GM21723 (cell line): Measurements from ENCODE around the gene CXorf38.

Experiments used
- ATAC-seq: cut with Tn5 transposase; IDR thresholded peaks from one replicate; pipeline ENCODE4 v1.9.1; 2021; ENCODE audit warnings: mild to moderate bottlenecking, moderate library complexity; ENCODE audit not compliant: unreplicated experiment

CXorf38 gene, protein sequence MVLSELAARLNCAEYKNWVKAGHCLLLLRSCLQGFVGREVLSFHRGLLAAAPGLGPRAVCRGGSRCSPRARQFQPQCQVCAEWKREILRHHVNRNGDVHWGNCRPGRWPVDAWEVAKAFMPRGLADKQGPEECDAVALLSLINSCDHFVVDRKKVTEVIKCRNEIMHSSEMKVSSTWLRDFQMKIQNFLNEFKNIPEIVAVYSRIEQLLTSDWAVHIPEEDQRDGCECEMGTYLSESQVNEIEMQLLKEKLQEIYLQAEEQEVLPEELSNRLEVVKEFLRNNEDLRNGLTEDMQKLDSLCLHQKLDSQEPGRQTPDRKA

DNA sequence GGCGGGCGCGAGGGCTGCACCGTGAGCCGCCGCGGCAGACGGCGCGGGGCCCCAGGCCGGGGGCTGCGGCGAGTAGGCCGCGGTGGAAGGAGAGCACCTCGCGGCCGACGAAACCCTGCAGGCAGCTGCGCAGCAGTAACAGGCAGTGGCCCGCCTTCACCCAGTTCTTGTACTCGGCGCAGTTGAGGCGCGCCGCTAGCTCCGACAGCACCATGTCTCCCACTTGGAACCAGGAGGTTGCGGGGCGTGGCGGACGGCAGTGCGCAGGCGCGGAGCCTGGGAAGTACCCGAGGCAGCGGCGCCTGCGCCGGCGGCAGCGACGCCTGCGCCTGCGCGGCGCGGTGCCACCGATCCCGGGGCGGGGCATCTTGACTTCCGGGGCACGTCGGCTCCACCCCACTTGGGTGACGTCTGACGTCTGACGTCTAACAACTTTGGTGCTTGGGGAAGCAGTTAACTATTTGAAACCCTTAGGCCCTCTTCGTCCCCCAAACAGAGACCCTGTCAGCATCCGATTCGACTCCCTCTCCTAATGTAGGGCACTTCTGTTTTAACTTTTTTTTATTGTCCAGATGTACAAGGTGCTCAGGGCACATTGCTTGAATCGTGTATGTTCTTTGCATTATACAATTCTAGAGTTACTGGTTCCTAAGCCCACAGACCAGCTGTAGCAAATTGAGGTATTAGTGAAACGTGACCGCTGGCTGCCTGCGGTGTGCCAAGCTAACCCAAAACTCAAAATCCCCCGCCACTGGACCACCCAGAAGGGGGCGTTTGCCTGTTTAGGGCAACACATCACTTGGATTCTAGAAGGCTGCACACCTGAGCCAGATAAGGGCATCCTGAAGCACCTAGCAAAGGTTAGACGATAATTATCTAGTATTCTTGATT, at the start of gene CXorf38:
Gene CXorf38, minus strand, starts transcription at position 255 of the 891 bp plus-strand sequence. Its CDS starts 41 bp downstream, at position 214.
- peak; percentile 78 for ATAC-seq

DNA sequence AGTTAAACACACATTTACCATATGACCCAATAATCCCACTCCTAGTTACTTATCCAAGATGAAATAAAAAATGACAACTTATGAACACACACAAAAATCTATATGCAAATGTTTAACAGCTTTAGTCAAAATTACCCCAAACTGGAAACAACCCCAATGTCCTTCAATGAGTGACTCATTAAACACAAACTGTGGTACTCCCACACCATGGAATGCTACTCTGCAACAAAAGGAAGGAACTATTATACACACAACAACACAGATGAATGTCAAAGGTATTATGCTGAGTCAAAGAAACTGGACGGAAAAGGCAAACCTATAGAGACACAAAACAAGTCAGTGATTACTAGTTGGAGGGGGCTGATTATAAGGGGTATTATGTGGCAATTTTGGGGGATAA, 47.4 kb upstream of the CXorf38 start:
- ATAC-seq: no peak

- no peak for ATAC-seq
Observed at GRCh38 chrX:40688929-40689328, 41.6 kb upstream of the CXorf38 start.

DNA sequence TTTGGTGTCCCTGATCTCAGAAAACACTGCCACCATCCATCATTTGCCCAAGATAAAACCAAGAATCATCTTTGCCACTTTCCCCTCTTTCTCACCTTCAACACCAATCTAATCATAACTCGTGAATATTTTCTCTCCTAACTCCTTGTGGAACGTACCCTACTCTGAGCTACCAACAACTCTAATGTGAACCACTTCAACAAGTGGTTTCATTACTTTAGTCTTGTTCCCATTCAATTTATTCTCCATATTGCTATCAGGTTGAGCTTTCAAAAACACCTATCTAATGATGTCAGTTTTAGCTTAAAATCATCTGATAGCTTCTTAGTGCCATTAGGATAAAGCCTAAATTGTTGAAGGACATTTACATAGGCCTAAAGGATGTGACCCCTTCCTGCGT, 39.8 kb upstream of the CXorf38 start:
- ATAC-seq: no peak

- ATAC-seq: no peak
Observed at GRCh38 chrX:40685362-40685918, 38.1 kb upstream of the CXorf38 start.

GRCh38 chrX:40684092-40684491, 36.7 kb upstream of the CXorf38 start:
- no peak for ATAC-seq

DNA sequence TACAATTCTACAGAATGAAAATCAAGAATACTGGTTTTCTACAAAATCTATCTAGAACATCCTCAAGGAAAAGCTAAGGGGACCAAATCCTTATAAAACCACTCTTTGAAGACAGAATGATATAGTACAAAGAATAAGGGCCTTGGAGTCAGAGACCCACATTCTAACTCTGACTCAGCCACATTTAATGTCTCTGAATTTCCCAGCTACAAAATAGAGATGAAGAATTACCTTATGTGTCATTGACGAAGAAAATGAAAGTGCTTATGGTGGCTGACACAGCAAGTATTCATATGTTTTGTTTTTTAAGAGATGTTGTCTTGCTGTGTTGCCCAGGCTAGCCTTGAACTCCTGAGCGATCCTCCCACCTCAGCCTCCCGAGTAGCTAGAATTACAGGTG, 35.9 kb upstream of the CXorf38 start:
- ATAC-seq: no peak

GRCh38 chrX:40671126-40671525, 23.8 kb upstream of the CXorf38 start:
- no peak for ATAC-seq

DNA sequence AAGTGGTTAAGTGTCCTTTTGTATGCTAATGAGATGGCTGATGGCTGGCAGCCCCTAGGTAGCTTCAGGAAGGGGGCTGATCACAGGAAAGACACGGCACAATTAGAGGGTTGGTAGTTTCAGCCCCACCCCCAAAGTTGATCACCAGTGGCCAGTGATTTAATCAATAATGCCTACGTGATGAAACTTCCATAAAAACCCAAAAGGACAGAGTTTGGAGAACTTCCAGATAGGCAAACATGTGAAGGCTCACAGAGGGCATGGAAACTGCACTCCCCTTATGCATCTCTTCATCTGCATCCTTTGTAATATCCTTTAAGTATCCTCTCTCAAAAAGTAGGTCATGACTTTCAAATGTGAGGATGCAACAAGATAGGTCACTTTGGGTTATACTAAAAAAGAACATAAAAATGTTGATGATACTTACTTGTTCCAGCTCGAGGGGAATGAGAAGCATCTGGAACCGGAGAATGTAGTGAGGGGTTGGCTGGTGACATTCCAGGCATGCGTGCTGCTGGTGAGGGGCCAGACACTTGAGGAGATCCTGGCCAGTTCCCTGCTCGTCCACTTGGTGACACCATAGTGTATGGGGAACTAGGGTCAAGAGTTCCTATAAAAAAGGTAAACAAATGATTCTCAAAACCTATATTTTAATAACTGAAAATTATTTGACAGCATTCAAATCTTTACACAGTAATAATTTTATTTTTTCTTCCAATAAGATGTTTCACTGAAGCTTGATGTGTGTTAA, 16.7 kb upstream of the CXorf38 start:
- no peak for ATAC-seq

GRCh38 chrX:40663078-40663740, 15.8 kb upstream of the CXorf38 start:
- ATAC-seq: no peak

DNA sequence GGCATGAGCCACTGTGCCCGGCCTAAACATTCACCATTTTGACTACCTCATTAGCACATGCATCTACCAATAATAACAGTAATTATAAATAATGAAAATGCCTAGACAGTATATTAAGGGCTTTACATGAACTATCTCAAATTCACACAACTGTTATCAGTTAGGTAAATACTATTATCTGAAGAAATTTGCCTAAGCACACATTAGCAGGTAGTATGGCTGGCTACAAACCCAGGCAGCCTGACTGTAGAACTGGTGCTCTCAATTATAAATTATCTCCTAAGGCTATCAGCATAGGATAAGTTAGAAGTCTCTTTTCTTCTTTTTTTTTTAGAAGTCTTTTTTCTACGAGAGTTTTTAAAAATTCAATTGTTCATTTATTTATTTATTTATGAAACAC, 14.1 kb upstream of the CXorf38 start:
- ATAC-seq: no peak

DNA sequence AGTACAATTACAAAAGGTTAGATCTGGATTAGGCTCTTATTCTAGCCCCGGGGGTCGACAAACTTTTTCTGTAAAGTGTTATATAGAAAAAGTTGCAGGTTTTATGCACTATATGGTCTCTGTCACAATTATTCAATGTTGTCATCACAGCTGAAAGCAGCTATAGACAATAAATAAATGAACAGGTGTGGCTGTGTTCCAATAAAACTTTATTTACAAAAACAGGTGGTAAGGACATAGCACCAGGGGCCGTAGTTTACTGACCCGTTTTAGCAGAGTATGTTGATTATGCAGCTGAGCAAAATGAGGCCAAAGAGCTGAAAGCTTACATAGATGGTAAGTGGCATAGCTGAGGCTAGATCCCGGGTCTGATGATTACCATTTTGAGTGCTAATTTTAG, 13.0 kb upstream of the CXorf38 start:
- no peak for ATAC-seq

GRCh38 chrX:40653535-40653934, 6.2 kb upstream of the CXorf38 start:
- ATAC-seq: no peak

DNA sequence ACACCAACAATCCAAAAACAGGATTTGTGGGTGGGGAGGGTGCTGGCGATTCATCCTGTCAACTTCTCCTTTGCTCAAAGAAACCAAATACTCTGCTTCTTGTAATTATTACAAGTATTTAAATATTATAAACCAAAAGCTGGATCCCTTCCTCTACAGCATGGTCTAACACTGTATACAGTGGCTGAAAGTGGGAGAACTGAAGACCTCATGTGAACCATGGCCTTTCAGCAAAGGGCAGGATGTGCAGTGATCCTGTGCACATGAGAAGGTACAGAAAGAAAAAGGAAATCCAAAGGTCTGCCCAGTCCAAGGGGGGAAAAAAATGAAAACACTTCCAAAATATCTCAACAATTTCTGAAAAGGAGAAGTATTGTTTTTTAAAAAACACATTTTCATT, 5.3 kb upstream of the CXorf38 start:
- ATAC-seq: no peak

- ATAC-seq: no peak
Observed at GRCh38 chrX:40651620-40652223, 4.4 kb upstream of the CXorf38 start.

DNA sequence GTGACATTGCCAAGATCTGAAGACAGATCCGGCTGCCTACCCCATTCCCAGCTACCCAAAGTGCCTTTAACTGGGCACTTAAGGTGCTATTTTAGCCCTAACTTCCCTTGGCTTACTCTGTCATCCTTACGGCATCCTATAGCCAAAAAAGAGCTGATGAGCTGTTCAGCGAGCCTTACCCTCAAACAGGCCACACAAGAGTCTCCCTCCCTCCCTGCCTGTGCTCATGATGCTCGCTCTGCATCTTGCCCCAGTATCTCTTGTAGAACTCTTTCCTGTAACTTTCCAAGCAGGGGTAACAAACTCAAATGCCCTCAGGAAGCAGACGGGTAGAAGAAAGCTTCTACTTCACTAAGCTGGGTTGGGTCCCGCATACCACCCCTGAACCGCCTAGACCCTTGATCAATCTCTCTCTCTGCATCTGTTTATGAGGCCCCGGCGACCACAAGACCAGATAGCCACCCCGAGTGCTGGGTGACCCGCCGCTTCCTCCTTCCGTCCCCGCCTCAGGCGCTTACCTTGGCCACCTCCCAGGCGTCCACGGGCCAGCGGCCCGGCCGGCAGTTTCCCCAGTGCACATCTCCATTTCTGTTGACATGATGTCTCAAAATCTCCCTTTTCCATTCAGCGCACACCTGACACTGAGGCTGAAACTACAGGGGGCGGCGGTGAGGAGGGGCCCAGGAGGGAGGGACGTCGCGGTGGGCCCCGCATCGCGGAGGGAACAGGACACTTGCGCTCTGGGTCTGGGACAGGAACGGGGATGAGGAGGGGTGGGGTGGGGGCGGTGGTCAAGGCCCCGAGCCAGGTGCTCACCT, 663 bp downstream of the CXorf38 start:
- ATAC-seq: peak; percentile 26

GRCh38 chrX:40644821-40645358, 2.5 kb downstream of the CXorf38 start:
- ATAC-seq: peak; percentile 39

GRCh38 chrX:40644176-40644575, 3.2 kb downstream of the CXorf38 start:
- ATAC-seq: no peak

GRCh38 chrX:40637687-40638086, 9.7 kb downstream of the CXorf38 start:
- ATAC-seq: no peak
